Esophagus squamous epithelium (tissue), 5 donors: Measurements from ENCODE around the gene TBXAS1. TPM values are rescaled to one million over a fixed set of nuclear protein-coding genes. Genes with fewer than 3 reads are reported as not detected.

Experiments
- DNase-seq: peaks from one replicate; lab custom pipeline; 2025; lab: John Stamatoyannopoulos, UW
- H3K27ac ChIP-seq, 4 donors: fragments of 200-600 bp; sonication (generic); one replicate each; pipeline ENCODE4 v1.5.1; 2016 to 2019; ENCODE audit warnings: mild to moderate bottlenecking in 1 of 4
- H3K27me3 ChIP-seq, 4 donors: fragments of 200-600 bp; sonication (generic); 1 replicate in 3 of 4; 2 replicates in 1 of 4; pipeline versions ENCODE4 v1.5.1 to v1.6.0; 2017 to 2021; ENCODE audit warnings: antibody characterized with exemption in 1 of 4
- H3K36me3 ChIP-seq, 3 donors: fragments of 200-600 bp; sonication (generic); one replicate each; pipeline ENCODE4 v1.5.1; 2016 to 2019
- H3K4me1 ChIP-seq, 3 donors: fragments of 200-600 bp; sonication (generic); one replicate each; pipeline ENCODE4 v1.5.1; 2017 to 2019
- H3K4me3 ChIP-seq, 4 donors: fragments of 200-600 bp; sonication (generic); 1 replicate in 3 of 4; 2 replicates in 1 of 4; pipeline ENCODE4 v1.5.1; 2016 to 2019; ENCODE audit warnings: mild to moderate bottlenecking in 2 of 4, moderate library complexity in 1 of 4
- H3K9me3 ChIP-seq, 3 donors: fragments of 200-600 bp; sonication (generic); one replicate each; pipeline ENCODE4 v1.5.1; 2016 to 2019
- POLR2A ChIP-seq, 4 donors: fragments of 450-650 bp; IDR thresholded peaks; one replicate each; pipeline ENCODE4 v1.6.1; 2017; ENCODE audit warnings: antibody characterized with exemption in 4 of 4, mild to moderate bottlenecking in 4 of 4, moderate library complexity in 3 of 4
- WGBS, 2 donors: methylation state at CpG; one replicate each; pipeline ENCODE4 v1.1.5; 2018; 5-methylcytosine and 5-hydroxymethylcytosine counted together
- intact Hi-C: fragments of 100-400 bp; cut with DNase I; formaldehyde crosslinking; loops from one replicate; pipeline ENCODE4 v1.15.0; 2022
- total RNA-seq, 4 donors: library from RNA; depleted of rRNA; stranded (reverse); fragments of >200 nt; gene quantifications; one replicate each; pipeline ENCODE4 v1.1.0, GENCODE V29; 2016
- TF ChIP-seq, protein P1 (sequence below), 6 experiments: fragments of 450-650 bp in 4 of 6; fragments of 200-600 bp in 2 of 6; sonication (generic) in 2 of 6; IDR thresholded peaks; one replicate each; pipeline ENCODE4 v1.5.1; 2016 to 2019; ENCODE audit warnings: antibody characterized with exemption in 6 of 6, mild to moderate bottlenecking in 4 of 6, moderate library complexity in 4 of 6
- donor health status: DM: yes; HTN: yes; CAD: no.

The TBXAS1 gene
- total RNA-seq, 4 donors from 2014 or later = 9.4 to 24.8 (median 17.8) TPM

GRCh38 chr7:139908792-139909191 lies 79.7 kb downstream of the TBXAS1 start:
- no peaks in the 10 kb centered on the region for H3K9me3 ChIP-seq
- no peak for DNase-seq
- no peak overlapping the region for H3K4me3 ChIP-seq
- H3K27ac ChIP-seq = no peak overlapping the region
- no peaks in the 10 kb centered on the region for H3K4me1 ChIP-seq
- intact Hi-C loops = no loop called here
- no peaks in the 10 kb centered on the region for H3K36me3 ChIP-seq
- no peaks in the 10 kb centered on the region for H3K27me3 ChIP-seq
- TF ChIP-seq, protein P1, sequence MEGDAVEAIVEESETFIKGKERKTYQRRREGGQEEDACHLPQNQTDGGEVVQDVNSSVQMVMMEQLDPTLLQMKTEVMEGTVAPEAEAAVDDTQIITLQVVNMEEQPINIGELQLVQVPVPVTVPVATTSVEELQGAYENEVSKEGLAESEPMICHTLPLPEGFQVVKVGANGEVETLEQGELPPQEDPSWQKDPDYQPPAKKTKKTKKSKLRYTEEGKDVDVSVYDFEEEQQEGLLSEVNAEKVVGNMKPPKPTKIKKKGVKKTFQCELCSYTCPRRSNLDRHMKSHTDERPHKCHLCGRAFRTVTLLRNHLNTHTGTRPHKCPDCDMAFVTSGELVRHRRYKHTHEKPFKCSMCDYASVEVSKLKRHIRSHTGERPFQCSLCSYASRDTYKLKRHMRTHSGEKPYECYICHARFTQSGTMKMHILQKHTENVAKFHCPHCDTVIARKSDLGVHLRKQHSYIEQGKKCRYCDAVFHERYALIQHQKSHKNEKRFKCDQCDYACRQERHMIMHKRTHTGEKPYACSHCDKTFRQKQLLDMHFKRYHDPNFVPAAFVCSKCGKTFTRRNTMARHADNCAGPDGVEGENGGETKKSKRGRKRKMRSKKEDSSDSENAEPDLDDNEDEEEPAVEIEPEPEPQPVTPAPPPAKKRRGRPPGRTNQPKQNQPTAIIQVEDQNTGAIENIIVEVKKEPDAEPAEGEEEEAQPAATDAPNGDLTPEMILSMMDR (IDR thresholded peaks at IDR 0.05) = no peak
- TF ChIP-seq POLR2A (IDR thresholded peaks at IDR 0.05) = no peak

DNA sequence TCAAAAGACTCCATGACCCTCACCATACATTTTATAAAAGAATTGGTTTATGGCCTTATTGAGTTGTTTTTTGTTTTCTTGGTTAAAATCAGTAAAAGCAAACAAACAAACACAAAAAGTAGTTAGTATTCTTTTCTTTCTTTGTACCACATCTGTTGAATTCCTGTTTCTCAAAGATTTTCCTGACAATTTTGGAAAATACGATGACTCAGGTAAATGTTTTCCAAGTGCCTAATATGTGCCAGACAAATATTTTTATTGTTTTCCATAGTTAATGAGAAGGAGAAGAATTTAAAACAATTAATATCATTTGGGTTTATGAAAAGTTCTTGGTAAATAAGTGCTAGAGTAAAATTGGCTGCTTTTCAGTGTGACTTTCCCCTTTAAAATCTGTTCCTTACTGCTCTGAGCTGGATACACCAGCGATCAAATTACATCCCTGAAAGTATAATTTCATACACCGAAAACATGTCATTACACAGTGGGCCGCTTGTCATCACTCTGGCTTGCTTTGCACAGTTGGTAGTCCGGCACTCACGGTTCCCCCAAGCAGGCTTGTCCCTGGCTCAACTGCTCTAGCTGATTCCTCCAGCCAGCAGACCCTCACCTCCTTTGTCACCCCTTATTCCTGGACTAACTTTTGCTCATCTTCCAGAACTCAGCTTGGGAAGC lies 80.5 kb downstream of the TBXAS1 start:
- Histone ChIP-seq H3K36me3 (no peaks in the 10 kb centered on the region), H3K4me3 (no peak overlapping the region), H3K27me3 (no peaks in the 10 kb centered on the region), H3K9me3 (no peaks in the 10 kb centered on the region), H3K27ac (no peak overlapping the region), H3K4me1 (peaks cover 0 to 7% (median 0%) of the 10 kb centered on the region in 3 donors)
- DNase-seq = no peak
- intact Hi-C loops = no loop called here
- 56 to 66% methylated on average over 6 of the region's 6 CpGs for WGBS, 2 donors
- no peak for TF ChIP-seq POLR2A (IDR thresholded peaks at IDR 0.05)
- TF ChIP-seq, protein P1 (IDR thresholded peaks at IDR 0.05) = no peak

DNA sequence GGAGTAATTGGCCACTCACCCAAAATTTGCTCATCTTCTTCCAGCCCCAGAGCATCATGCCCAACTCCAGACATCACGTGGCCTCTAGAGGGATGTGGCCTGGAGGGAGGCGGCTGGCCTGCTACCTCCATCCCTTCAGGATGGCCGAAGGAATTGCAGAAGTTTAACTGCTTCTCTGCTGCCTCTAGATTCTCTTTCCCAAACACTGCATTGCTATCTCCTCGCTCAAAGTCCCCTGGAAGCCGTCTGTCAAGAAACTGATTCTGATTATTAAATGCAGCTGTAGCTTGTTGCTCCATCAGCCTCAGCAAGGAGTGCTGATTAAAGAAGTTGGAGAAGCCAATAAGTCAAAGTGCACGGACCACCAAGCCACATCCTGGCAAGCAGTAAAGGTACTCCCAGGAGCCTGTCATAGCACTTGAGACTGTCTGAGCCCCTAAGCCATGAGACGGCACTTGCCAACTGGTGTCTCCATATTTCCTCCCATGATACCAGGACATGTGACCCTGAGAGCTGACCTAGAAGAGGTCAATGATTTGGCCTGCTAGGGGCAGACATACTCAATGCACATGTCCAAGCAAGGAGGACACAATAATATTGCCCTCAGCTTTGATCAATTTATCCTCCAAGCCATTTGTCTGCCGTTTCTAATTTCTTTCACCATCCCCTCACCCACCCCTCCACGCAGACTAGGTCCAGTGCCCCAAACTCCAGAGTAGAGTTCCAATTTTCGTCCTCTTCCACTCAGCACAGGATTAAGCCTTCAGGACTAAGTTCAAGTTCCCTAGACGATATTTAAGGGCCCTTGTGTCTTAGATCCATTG lies 84.2 kb downstream of the TBXAS1 start:
- Histone ChIP-seq H3K9me3 (no peaks in the 10 kb centered on the region), H3K27ac (no peak overlapping the region), H3K4me3 (no peak overlapping the region), H3K36me3 (no peaks in the 10 kb centered on the region), H3K27me3 (no peaks in the 10 kb centered on the region), H3K4me1 (peaks cover 20 to 43% (median 25%) of the 10 kb centered on the region in 3 donors)
- WGBS, 2 donors = 89 to 94% methylated on average over 9 to 10 of the region's 11 CpGs
- TF ChIP-seq, protein P1 (IDR thresholded peaks at IDR 0.05) = no peak
- no peak for TF ChIP-seq POLR2A (IDR thresholded peaks at IDR 0.05)
- DNase-seq = no peak
- intact Hi-C loops = no loop called here

DNA sequence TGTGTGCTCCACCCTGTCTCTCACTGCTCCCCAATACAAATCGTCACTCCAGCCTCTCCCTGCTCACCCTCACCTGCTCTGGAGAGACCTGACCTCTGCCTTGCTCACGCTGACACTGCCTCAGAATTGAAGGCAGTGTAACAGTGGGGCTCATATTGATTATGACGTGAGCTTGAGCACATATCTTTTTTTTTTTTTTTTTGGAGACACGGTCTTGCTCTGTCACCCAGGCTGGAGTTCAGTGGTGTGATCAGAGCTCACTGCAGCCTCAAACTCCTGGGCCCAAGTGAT lies 84.7 kb downstream of the TBXAS1 start:
- intact Hi-C loops = no loop called here
- Histone ChIP-seq H3K27me3 (no peaks in the 10 kb centered on the region), H3K27ac (peak overlapping the region in 1 of 4 donors; percentile 22), H3K36me3 (no peaks in the 10 kb centered on the region), H3K4me3 (no peak overlapping the region), H3K9me3 (no peaks in the 10 kb centered on the region), H3K4me1 (peaks cover 20 to 48% (median 29%) of the 10 kb centered on the region in 3 donors)
- DNase-seq = no peak
- TF ChIP-seq, protein P1 (IDR thresholded peaks at IDR 0.05) = no peak
- 89% methylated on average over 3 to 4 of the region's 4 CpGs for WGBS, 2 donors
